ENCODE results near the gene ABO. TPM values are rescaled to one million over a fixed set of nuclear protein-coding genes. Genes with fewer than 3 reads are reported as not detected.

The ABO gene
- total and polyA plus RNA-seq, 10 of the 15 experiments (the other 5 are each of a cell fraction or from before 2014, with no cell fraction given): 0.10 TPM; not detected in 9

DNA sequence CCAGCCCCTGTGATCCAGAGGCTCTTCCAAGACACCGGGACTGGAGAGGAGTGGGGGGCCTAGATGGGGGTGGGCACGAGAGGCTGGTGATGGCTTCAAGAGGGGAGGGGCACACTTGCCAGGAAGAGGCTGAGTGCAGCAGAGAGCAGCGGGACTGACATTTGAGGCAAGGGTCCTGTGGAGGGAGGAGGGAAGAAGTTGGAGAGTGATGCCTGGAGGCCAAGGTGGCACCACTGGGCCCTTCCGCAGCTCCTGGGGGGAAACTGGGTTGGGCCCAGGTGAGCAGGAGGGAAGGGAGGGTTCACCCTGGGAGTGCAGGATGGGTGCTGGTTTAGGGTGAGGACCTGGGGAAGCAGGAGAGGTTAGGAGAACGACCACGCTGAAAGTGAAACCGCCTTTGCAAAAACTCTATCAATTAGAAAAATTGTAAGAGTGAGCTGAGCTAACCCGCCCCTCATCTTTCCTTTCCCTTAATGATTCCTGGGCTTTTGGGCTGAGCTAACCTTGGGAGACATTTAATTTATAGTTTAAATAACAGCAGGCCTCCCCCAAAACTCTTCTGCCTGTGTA, 26.2 kb downstream of the ABO start:
- TF ChIP-seq RB1 (IDR thresholded peaks at IDR 0.05; ENCODE audit: borderline replicate concordance) (no peak), TARDBP (IDR thresholded peaks at IDR 0.05; ENCODE audit: borderline replicate concordance) (no peak), POU2F2 (IDR thresholded peaks at IDR 0.05; ENCODE audit: borderline replicate concordance, low read depth, low read length) (no peak), RAD51 (IDR thresholded peaks at IDR 0.05) (no peak), DPF2 (IDR thresholded peaks at IDR 0.05) (no peak), SIN3A (IDR thresholded peaks at IDR 0.05; ENCODE audit: low read depth, low read length) (no peak), EGR1 (IDR thresholded peaks at IDR 0.05; ENCODE audit: borderline replicate concordance in 1 of 2, low read depth in 2 of 2, low read length in 2 of 2) (no peak), TCF12 (IDR thresholded peaks at IDR 0.05; ENCODE audit: low read depth, low read length) (no peak)
- TF ChIP-seq, protein P1, sequence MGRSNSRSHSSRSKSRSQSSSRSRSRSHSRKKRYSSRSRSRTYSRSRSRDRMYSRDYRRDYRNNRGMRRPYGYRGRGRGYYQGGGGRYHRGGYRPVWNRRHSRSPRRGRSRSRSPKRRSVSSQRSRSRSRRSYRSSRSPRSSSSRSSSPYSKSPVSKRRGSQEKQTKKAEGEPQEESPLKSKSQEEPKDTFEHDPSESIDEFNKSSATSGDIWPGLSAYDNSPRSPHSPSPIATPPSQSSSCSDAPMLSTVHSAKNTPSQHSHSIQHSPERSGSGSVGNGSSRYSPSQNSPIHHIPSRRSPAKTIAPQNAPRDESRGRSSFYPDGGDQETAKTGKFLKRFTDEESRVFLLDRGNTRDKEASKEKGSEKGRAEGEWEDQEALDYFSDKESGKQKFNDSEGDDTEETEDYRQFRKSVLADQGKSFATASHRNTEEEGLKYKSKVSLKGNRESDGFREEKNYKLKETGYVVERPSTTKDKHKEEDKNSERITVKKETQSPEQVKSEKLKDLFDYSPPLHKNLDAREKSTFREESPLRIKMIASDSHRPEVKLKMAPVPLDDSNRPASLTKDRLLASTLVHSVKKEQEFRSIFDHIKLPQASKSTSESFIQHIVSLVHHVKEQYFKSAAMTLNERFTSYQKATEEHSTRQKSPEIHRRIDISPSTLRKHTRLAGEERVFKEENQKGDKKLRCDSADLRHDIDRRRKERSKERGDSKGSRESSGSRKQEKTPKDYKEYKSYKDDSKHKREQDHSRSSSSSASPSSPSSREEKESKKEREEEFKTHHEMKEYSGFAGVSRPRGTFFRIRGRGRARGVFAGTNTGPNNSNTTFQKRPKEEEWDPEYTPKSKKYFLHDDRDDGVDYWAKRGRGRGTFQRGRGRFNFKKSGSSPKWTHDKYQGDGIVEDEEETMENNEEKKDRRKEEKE (IDR thresholded peaks at IDR 0.05): no peak
- TF ChIP-seq, protein P2, sequence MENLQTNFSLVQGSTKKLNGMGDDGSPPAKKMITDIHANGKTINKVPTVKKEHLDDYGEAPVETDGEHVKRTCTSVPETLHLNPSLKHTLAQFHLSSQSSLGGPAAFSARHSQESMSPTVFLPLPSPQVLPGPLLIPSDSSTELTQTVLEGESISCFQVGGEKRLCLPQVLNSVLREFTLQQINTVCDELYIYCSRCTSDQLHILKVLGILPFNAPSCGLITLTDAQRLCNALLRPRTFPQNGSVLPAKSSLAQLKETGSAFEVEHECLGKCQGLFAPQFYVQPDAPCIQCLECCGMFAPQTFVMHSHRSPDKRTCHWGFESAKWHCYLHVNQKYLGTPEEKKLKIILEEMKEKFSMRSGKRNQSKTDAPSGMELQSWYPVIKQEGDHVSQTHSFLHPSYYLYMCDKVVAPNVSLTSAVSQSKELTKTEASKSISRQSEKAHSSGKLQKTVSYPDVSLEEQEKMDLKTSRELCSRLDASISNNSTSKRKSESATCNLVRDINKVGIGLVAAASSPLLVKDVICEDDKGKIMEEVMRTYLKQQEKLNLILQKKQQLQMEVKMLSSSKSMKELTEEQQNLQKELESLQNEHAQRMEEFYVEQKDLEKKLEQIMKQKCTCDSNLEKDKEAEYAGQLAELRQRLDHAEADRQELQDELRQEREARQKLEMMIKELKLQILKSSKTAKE (IDR thresholded peaks at IDR 0.05; ENCODE audit: low read depth, poor library complexity, severe bottlenecking): no peak
- 45% methylated on average over 7 of the region's 8 CpGs for WGBS (ENCODE audit: insufficient coverage, insufficient replicate concordance, low lambda C conversion rate, missing lambda C conversion rate)
- in situ Hi-C loops (cut with MboI): no loop called here
- ChIA-PET RAD21 (ENCODE audit: unreplicated experiment) (no interaction called here), POLR2A (no interaction called here), CTCF (interaction anchor here (3.5 kb wide), 1 partner anchor 9 kb away, joined by 9 read pairs; no protein-coding TSS in a partner anchor), SMC1A (ENCODE audit: uncharacterized antibody, unreplicated experiment) (no interaction called here)
- intact Hi-C loops (cut with micrococcal nuclease; ENCODE audit: unreplicated experiment): no loop called here
- no peak for DNase-seq (ENCODE audit: low read depth, low spot score)
- Histone ChIP-seq H3K36me3 (ENCODE audit: control insufficient read depth in 2 of 2, insufficient read depth in 2 of 2, low read length in 1 of 2) (no peaks in the 10 kb centered on the region), H4K20me1 (ENCODE audit: control insufficient read depth, insufficient read depth) (no peaks in the 10 kb centered on the region), H3K4me3 (no peak overlapping the region), H3K27me3 (replicated peaks in 1 of 2; ENCODE audit: control insufficient read depth in 2 of 2, insufficient read depth in 2 of 2, low read length in 1 of 2) (peaks cover 0 to 2% of the 10 kb centered on the region in 2 experiments; a peak in 3 of 4 replicates), H3K27ac (ENCODE audit: control insufficient read depth, insufficient read depth) (no peak overlapping the region), H3K79me2 (ENCODE audit: control insufficient read depth, insufficient read depth, low read length) (no peaks in the 10 kb centered on the region), H3K4me1 (ENCODE audit: control insufficient read depth, insufficient read depth, low read length) (no peaks in the 10 kb centered on the region), H3K9me3 (replicated peaks; ENCODE audit: control insufficient read depth, insufficient read depth, low read length) (no peaks in the 10 kb centered on the region), H3K9ac (ENCODE audit: control insufficient read depth, insufficient read depth, low read length) (no peak overlapping the region), H2AFZ (ENCODE audit: control insufficient read depth, low read depth, low read length) (no peak overlapping the region), H3K4me2 (ENCODE audit: control insufficient read depth, insufficient read depth) (no peak overlapping the region)
- no peak for FAIRE-seq
- no peak for ATAC-seq
- BruUV-seq (replicated peaks): no TSS peak

Measured in GM12878 (cell line).